Diencephalon (tissue), 1 donor: ENCODE data around the gene TTC31. TPM values are rescaled to one million over a fixed set of nuclear protein-coding genes. Genes with fewer than 3 reads are reported as not detected.

Source experiments
- total RNA-seq: library from RNA; depleted of rRNA; stranded (reverse); fragments of >200 nt; gene quantifications from one replicate; pipeline ENCODE4 v1.2.3, GENCODE V29; 2014

TTC31 gene
- total RNA-seq = 11.8 TPM

GRCh38 chr2:74482801-74483674, at the start of gene TTC31, which contains the start of gene CCDC142:
TSS of gene TTC31 (plus strand) at chr2:74483081. CDS start at chr2:74483096, 15 bp downstream.
TSS of gene CCDC142 (minus strand) at chr2:74482998. CDS start at chr2:74482837, 161 bp downstream.

GRCh38 chr2:74441690-74442482, 41.0 kb upstream of the TTC31 start, which contains the start of gene RTKN:
TSS of gene RTKN (minus strand) at chr2:74441937. CDS start at chr2:74441816, 121 bp downstream.

GRCh38 chr2:74454654-74455511, 28.0 kb upstream of the TTC31 start, which contains the start of gene INO80B:
TSS of gene INO80B (plus strand) at chr2:74455087. CDS start at chr2:74455117, 30 bp downstream.

GRCh38 chr2:74458132-74458937, 24.5 kb upstream of the TTC31 start, which contains the start of gene WBP1:
TSS of gene WBP1 (plus strand) at chr2:74458438. CDS start at chr2:74458603, 165 bp downstream.

GRCh38 chr2:74472086-74472944, 10.6 kb upstream of the TTC31 start, which contains the start of gene MRPL53:
TSS of gene MRPL53 (minus strand) at chr2:74472680. CDS start at chr2:74472660, 20 bp downstream.

GRCh38 chr2:74499267-74499939, 16.5 kb downstream of the TTC31 start, which contains the start of gene LBX2:
TSS of gene LBX2 (minus strand) at chr2:74499603. CDS start at chr2:74499537, 66 bp downstream.

GRCh38 chr2:74507145-74507925, 24.5 kb downstream of the TTC31 start, which contains the start of gene PCGF1:
TSS of gene PCGF1 (minus strand) at chr2:74507695. CDS start at chr2:74507668, 27 bp downstream.

GRCh38 chr2:74514368-74515270, 31.7 kb downstream of the TTC31 start, which contains the start of gene TLX2:
TSS of gene TLX2 (plus strand) at chr2:74514450. CDS start at chr2:74514807, 357 bp downstream.

GRCh38 chr2:74525717-74526648, 43.1 kb downstream of the TTC31 start, which contains the start of gene DQX1:
TSS of gene DQX1 (minus strand) at chr2:74526231. CDS start at chr2:74525729, 502 bp downstream.

GRCh38 chr2:74529357-74530238, 46.7 kb downstream of the TTC31 start, which contains the start of the genes AUP1 and HTRA2:
TSS of gene AUP1 (minus strand) at chr2:74529706. CDS start at chr2:74529629, 77 bp downstream.
TSS of gene HTRA2 (plus strand) at chr2:74529933. CDS start at chr2:74530007, 74 bp downstream.

